Tongue (tissue), 2 donors: ENCODE data around the gene ZNF280B. TPM values are rescaled to one million over a fixed set of nuclear protein-coding genes. Genes with fewer than 3 reads are reported as not detected.
A peak's percentile ranks its signal among the peaks of the same experiment; 100 is the strongest.
"Not testable (repeated sequence)": the region's sequence is repeated elsewhere in the genome, so short reads cannot be mapped to it uniquely, and the experiment has no call there.

Source experiments
- DNase-seq: peaks from one replicate; pipeline ENCODE4 v3.0.0-alpha.2; 2015
- total RNA-seq: library from RNA; depleted of rRNA; stranded (reverse); fragments of >200 nt; gene quantifications from one replicate; pipeline ENCODE4 v1.2.3, GENCODE V29; 2014

The ZNF280B gene
- total RNA-seq, 1 donor from 2014 or later: 1.0 TPM

DNA sequence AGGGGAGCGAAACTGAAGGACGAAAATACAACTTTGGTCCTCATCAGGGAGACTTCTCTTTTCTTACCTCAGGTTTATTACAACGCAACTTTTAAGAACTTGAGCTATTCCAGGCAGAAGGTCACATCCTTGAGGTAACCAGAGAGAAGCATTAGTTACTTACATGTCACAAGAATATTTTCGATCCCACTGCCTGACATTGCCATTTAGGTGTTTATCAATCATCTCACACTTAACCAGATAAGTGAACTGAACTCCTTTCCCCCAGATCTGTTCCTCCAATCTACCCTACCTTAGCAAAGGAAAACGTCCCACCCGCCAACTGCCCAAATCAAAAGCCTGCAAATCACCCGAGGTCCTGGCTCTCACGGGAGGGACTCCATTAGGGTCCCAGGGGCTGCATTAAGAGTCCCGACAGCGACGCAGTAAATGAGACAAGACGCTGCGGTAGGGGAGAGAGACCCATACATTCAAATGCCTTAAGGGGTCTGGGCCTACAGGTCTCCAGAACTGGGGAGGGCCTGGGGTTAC is 734 bp downstream of the ZNF280B start:
- no peak for DNase-seq

DNA sequence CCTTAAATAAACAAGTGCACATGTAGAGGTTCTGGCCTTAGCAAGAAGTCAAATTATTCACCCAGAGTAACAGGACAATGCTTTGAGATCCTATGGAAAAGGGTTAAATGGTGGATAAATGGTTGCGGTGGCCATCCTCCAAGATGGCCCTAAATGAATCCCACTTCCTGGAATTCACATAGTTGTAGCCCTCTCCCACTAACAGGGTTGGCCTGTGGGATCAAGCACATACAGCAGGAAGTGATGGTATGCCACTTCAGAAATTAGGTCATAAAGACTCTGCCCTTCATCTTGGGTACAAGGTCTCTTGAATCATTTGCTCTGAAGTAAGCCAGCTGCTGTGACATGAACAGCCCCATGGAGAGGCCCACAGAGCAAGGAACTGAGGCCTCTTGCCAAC is 1.8 kb downstream of the ZNF280B start:
- DNase-seq: no peak

DNA sequence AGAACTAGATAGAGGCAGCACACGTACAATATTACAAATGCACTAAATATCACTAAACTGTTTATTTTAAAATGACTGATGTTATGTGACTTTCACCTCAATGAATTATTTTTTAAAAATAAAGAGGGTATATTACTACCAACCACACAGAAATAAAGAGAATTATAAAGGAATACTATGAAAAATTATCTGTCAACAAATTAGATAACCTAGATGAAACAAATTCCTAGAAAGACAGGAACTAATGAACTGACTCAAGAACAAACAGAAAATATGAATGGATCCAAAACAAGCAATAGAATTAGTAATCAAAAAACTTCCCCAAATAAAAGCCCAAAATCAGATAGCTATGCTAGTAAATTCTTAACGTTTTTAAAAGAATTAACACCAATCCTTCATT is 10.3 kb downstream of the ZNF280B start:
- DNase-seq: no peak

DNA sequence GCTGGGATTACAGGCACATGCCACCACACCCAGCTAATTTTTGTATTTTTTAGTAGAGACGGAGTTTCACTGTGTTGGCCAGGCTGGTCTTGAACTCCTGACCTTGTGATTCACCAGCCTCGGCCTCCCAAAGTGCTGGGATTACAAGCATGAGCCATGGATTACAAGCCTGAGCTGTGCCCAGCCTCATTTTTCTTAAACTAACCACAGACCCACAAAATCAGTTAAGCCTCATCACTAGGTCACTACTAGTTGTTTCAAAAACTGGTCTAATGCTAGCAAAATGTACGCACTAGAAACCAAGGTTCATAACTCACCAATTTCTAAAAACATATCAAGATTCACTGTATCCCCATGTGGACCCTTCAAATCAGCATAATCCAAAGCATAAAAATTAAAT is 17.0 kb downstream of the ZNF280B start:
- DNase-seq: not testable (repeated sequence)

DNA sequence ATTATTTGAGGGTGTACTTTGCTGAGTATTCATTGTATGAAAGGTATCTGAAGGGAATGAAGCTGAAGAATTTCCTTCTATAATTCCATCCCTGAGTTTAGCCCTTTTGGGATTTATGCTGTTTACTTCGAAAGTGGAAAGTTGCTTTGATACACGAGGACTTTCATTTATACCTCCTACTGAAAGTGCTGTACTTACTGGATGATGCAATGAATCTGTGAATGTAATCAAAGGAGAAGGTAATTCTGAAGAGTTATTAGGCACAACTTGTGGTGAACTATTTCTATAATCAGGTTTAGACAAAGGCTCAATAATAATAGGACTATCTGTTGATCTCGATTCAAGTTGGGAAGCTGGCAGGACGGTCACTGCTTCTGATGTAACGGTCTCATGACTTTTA is 19.8 kb downstream of the ZNF280B start:
- DNase-seq: no peak

DNA sequence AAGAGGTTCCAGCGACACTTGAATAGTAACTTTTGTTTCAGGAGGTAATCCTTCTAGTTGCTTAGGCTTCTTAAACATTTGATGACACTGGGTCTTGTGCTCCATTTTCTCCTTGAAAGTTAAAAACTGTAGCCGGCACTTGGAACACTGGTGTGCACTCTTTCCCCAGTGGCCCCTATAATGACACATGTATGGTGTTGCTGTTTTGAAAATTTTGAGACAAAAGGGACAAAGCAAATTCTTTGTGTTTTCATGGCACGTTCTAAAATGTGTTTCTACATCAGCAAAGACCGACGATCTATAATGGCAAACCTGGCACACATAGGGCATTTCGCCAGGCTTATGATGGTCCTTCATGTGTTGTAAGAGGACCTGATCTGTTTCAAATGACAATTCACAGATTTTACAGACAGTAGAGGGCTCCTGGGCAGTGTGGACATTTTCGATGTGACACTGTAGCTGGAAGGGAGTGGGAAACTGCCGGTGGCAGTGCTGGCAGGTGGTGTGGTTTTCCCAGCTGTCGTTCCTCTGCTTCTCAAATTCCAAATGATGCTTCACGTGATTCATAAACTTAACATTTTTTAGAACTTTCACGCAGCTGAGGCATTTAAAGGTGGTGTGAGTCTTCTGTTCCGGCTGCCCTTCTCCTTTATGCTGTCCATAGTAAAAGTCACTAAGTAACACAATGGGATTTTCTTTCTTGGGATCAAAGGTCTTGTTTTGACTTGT is 20.5 kb downstream of the ZNF280B start:
- peak; percentile 43 for DNase-seq

DNA sequence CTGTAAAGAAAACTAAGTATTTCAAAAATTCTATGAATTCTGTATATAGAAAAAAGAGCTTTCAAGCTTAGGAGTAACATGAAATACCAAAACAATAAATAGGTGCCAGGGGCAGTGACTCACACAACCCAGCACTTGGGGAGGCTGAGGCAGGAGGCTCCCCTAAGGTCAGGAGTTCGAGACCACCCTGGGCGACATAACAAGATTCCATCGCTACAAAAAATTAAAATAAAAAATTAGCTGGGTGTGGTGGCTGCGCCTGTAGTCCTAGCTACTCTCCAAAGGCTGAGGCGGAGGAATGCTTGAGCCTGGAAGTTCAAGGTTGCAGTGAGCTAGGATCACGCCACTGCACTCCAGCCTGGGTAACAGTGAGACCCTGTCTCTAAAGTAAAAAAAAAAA is 21.5 kb downstream of the ZNF280B start:
- DNase-seq: no peak

DNA sequence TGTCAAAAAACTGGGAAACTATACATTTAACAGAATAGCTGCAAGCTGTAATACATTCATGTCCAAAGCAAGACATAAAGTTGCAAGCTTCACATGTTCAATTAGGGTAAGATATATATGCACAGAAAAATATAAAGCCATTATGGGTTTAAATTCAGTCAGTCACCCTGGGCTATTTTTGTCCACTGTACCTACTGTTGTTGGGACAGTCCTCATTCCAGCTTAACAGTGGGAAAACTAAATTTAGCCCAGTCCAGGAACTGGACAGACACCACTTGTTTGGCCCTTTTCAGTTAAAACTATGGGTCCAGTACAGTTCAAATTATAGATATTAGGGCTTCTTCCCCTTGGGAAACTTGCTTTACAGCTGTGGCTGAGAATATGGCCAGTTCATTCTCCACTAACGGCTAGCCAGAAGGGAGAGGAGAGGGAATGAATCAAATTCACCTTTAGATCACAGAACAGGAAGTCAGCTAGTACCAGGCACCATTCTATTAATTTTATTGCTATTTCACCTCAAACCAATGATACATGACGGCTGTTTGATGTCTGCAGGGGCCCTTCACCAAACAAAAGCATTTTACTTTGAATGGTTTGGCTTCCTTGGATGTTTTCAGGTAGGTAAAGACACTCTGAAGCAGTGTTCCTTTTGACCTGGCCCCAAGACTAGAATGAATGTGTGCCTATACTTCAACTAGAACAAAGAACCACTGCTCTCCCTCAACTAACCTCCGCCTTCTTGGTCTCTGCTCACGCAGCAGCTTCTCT is 22.2 kb downstream of the ZNF280B start:
- DNase-seq: no peak

DNA sequence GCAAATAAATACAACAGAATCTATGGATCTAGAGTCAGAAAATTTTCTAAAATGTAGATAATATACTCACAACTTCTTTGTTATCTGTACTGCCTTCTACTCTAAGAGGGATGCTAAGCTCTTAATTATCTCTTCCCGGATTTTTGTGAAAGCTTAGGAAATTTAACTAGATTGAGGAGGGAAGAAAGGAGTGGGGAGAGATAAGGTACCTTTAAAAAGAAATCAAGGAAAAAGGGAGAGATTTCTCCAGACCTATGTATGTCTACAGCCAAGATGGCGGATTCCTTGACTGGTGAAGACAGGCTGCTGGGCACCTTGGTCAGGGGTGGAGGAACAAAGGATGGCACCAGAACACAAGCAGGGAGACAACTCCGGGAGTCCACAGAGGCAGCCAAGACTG is 23.0 kb downstream of the ZNF280B start:
- no peak for DNase-seq

DNA sequence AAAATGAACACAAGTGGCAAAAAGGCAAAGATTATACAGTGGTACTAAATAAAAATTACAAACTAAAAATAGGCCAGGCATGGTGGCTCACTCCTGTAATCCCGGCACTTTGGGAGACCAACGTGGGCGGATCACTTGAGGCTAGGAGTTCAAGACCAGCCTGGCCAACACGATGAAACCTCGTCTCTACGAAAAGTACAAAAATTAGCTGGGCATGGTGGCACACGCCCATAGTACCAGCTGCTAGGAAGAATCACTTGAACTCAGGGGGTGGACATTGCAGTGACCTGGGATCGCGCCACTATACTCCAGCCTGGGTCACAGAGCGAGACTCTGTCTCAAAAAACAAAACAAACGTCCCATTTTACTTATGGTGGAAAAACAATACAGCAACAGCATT is 24.5 kb downstream of the ZNF280B start:
- DNase-seq: no peak

DNA sequence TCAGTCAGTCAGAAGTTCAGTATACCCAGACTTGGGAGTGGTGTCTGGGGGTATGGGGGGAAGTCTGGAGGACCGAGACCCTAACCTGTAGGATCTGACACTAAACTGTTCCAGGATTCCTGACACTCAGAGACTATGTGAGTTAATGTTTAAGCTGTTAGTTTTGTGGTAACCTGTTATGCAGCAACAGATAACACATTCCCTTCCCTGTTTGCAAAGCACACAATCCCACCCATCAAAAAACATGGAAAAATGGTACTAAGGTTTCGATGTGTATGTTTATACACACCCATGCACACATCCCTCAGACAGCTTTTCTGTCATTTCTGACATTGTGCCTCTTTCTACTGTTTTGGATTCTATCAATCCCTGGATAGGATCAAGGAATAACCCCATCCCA is 27.6 kb downstream of the ZNF280B start:
- no peak for DNase-seq

DNA sequence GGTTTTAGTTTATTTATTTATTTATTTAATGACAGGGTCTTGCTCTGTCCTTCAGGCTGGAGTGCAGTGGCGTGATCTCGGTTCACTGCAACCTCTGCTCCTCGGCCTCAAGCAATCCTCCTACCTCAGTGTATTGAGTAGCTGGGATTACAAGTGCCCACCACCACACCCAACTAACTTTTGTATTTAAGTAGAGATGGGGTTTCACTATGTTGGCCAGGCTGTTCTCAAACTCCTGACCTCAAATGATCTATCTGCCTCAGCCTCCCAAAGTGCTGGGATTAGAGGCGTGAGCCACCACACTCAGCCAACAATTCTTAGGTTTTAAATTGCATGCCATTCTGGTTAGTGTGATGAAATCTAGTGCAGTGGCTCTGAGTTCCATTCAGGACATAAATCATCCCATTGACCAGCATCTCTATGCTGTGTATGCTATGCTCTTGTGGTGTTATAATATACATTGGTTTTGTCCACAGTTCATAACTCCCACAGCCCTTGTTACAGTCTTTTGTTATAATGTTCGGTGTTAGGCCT is 28.5 kb downstream of the ZNF280B start:
- DNase-seq: no peak

DNA sequence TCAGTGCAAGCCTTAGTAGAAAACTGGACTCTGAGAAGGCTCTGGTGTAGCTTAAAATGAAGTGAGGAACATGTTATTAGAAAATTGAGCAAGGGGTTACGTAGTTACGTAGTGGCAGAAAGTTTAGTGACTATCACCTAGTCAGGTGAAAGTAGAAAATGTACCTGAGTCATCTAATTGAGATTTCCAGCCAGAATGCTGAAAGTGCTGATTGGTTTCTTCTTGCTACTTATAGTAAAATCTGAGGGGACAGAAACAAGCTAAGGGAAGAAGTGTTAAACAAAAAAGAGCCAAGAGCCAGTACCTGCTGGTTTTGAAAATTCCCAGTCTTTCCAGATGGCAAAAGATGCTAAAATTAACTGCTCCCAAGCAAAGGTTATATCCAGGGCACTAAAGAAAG is 29.4 kb downstream of the ZNF280B start:
- DNase-seq: no peak

DNA sequence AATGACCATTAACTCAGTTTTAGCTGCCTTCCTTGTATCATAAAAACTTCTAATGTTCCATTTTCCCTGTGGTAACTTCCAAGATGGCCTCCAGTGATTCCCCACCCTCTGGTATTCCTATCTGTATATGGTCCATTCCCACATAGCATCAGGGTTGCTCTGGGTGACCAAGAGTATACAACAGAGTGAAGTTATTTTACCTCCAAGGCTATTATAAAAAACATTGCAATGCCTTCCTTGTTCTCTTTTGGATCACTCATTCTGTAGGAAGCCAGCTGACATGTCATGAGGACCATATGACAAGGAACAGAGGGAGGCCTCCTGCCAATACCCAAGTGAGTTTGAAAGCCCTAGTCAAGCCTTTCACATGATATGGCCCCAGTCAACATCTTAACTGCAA is 30.1 kb downstream of the ZNF280B start:
- no peak for DNase-seq

DNA sequence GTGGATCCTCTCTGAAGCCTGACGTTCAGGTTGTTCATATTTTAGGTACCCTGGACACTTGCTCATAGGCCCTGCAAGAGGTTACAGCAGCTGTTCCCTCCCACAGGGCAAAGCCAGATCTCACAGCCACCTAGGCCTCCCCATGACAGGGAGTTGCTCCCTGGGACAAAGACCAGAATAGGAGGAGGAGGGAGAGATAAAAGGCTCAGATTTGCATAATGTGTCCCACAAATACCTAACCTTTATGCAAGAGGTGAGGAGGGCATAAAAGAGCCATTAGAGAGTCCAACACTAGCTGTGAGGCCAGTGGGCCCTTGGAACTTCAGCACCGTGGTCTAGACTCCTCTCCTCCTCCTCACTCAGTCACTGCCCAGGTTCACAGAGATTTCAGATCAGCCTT is 33.8 kb downstream of the ZNF280B start:
- DNase-seq: no peak

DNA sequence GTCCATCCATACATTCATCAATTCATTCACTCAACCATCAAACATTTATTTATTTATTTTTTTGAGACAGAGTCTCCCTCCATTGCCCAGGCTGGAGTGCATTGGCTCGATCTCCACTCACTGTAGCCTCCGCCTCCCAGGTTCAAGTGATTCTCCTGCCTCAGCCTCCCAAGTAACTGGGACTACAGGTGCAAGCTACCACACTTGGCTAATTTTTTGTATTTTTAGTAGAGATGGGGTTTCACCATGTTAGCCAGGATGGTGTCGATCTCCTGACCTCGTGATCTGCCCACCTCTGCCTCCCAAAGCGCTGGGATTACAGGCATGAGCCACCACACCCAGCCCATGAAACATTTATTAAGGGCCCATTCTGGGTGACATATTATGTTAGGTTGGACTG is 37.4 kb downstream of the ZNF280B start:
- not testable (repeated sequence) for DNase-seq

DNA sequence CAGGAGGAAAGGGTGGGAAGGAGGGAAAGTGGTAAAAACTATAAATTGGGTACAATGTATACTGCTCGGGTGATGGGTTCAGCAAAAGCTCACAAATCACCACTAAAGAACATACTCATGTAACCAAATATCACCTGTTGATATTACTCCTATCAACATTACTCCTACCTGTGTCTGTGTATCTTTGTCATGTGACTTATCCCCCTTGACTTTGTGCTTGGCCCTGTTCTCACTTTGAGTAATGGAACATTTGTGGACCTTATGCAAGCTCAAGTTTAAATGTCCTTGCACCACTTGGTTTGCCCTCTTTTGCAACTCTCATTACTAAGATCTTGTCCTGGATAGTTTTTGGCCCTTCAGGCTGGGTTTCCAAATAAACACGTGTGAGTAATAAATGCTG is 39.0 kb downstream of the ZNF280B start:
- DNase-seq: no peak

DNA sequence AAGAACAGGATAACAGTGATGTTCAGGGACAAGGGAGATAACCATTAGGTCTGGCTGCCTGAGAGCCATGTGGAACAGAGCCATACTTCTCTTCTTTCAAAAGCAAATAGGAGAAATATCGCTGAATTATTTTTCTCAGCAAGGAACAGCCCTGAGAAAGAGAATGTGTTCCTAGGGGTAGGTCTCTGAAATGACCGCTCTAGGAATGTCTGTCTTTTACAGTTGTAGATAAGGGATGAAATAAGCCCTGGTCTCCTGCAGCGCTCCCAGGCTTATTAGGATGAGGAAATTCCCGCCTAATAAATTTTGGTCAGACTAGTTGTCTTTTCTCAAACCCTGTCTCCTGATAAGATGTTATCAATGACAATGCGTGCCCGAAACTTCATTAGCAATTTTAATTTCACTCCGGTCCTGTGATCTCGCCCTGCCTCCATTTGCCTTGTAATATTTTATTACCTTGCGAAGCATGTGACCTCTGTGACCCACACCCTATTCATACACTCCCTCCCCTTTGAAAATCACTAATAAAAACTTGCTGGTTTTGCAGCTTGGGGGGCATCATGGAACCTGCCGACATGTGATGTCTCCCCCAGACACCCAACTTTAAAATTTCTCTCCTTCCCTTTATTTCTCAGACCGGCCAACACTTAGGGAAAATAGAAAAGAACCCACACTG is 39.6 kb downstream of the ZNF280B start:
- DNase-seq: not testable (repeated sequence)

DNA sequence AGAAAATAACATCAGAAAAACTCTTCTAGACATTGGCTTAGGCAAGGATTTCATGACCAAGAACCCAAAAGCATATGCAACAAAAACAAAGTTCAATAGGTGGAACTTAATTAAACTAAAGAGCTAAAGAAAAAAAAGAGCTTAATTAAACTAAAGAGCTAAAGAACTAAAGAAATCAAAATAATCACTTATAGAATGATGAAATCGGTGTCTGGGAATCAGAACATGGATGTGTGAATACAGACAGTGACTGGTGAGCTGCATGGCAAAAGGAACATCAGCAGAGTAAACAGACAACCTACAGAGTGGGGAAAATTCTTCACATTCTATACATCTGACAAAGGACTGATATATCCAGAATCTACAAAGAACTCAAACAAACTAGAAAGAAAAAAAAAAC is 41.4 kb downstream of the ZNF280B start:
- DNase-seq: no peak

DNA sequence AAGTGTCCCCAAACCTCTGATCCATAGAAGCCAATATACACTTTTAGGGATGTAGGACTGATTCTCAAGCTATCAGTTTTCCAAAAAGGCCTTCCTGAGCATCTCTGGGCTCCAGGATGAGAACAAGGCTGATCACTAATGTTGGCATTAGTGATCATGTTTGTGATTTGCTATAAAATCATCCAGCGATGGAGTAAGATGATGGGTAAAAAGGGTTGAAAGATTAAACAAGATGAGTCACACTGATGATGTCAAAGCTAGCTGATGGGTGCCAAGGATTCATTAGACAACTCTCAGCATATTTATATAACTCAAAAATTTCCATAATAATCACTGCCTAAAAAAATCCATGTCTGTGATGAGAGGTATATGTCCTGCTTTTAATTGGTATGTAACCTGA is 42.8 kb downstream of the ZNF280B start:
- no peak for DNase-seq

DNA sequence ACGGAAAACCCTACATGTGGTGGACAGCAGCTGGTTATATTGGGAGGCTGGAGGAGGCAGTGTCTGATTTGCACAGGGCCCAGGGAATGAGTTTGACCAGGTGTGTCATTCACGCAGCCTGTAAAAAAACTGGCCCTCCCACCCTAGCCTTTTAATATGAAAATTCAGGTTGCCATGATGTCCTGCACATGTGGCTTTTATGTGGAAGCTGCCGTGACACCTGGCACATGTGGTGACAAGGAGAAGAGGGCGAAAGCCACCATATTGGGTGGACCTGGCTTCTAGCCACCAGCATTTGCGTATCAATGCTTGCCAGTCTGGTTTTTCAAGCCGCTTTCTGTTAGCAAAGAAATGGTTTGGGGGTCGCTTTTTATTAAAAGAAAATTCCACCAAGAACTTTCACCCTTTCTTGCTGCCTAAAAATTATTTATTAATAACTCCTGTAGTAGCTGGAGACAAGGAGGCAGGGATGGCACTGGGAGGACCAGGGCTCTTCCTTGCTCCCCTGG is 43.4 kb downstream of the ZNF280B start:
- DNase-seq: no peak

DNA sequence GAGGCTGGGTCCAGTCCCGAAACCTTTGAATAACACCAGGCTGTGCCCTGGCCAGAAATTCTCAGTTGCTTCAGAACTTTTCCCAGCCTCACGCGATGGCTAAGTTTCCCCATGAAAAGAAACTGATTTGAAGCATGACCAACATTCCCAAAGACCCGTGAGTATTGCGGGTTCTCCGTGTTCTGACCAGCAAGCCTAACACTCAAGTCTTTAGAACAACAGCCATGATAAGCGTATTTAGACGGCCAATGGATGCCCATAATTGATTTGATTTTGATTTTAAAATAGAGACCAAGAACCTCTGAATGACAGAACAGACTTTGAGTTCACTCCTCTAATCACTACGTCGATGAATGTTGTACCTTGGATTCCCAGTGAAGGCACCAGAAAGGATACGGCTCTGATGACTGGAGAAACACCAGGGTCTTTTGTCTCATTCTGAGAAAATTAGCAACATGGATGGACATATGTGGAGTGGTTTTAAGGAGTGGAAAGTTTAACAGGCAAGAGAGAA is 43.9 kb downstream of the ZNF280B start:
- DNase-seq: no peak
